Kidney (tissue), 14 donors: Measurements from ENCODE around the gene ABHD16A. TPM values are rescaled to one million over a fixed set of nuclear protein-coding genes. Genes with fewer than 3 reads are reported as not detected.

Experiments
- DNase-seq, 5 donors: peaks; one replicate each; pipeline ENCODE4 v3.0.0-alpha.2; 2013 to 2020
- FAIRE-seq: peaks from 2 replicates; lab custom pipeline; 2012; peaks lifted over from hg19 to GRCh38; lab: Jason Lieb, UNC
- H3K27ac ChIP-seq, 2 donors: one replicate each; pipeline ENCODE4 v1.7.0; 2013; ENCODE audit warnings: low read depth in 2 of 2, low read length in 2 of 2, inconsistent platforms in 1 of 2
- H3K27me3 ChIP-seq: one replicate; pipeline ENCODE4 v1.7.1; 2013; ENCODE audit warnings: low read length, inconsistent platforms; ENCODE audit not compliant: control insufficient read depth, insufficient read depth
- H3K36me3 ChIP-seq, 3 donors: one replicate each; pipeline versions ENCODE4 v1.7.0 to v1.7.1; 2013; ENCODE audit warnings: low read length in 3 of 3, control low read depth in 1 of 3, inconsistent platforms in 1 of 3; ENCODE audit not compliant: insufficient read depth in 3 of 3, control insufficient read depth in 2 of 3
- H3K4me1 ChIP-seq, 3 donors: one replicate each; pipeline versions ENCODE4 v1.7.0 to v1.7.1; 2013; ENCODE audit warnings: low read length in 3 of 3, inconsistent platforms in 1 of 3, low read depth in 1 of 3; ENCODE audit not compliant: control insufficient read depth in 2 of 3, insufficient read depth in 2 of 3
- H3K4me3 ChIP-seq, 3 donors: one replicate each; pipeline versions ENCODE4 v1.7.0 to v1.8.1; 2013; ENCODE audit warnings: low read length in 3 of 3, control low read depth in 1 of 3, inconsistent platforms in 1 of 3
- H3K9ac ChIP-seq, 3 donors: one replicate each; pipeline versions ENCODE4 v1.7.0 to v1.7.1; 2013; ENCODE audit warnings: low read length in 3 of 3, control low read depth in 1 of 3, inconsistent platforms in 1 of 3
- H3K9me3 ChIP-seq, 3 donors: one replicate each; pipeline versions ENCODE4 v1.7.0 to v1.7.1; 2013; ENCODE audit warnings: low read length in 3 of 3, control low read depth in 1 of 3, inconsistent platforms in 1 of 3; ENCODE audit not compliant: control insufficient read depth in 2 of 3, insufficient read depth in 1 of 3
- CTCF ChIP-seq: IDR thresholded peaks from 3 replicates; pipeline ENCODE4 v1.5.1; 2012; ENCODE audit warnings: mild to moderate bottlenecking, moderate library complexity, borderline replicate concordance; ENCODE audit not compliant: insufficient read depth; ENCODE audit errors: extremely low read depth
- intact Hi-C: fragments of 100-400 bp; cut with DNase I; formaldehyde crosslinking; loops from one replicate; pipeline ENCODE4 v1.11.1; 2022
- polyA plus RNA-seq: library from polyadenylated mRNA; stranded (reverse); fragments of 350-450 nt; fragmentation: Illumina TruSeq; extraction: RNeasy Lipid Tissue Mini Kit (QIAGEN cat#74804); gene quantifications from one replicate; pipeline ENCODE4 v1.2.3, GENCODE V29; 2014; ENCODE audit warnings: low read depth, low replicate concordance; ENCODE audit not compliant: insufficient read depth
- total RNA-seq: library from RNA; stranded (reverse); fragmentation: NEBNext Ultra II Directional; extraction: Animal tissue kit (Norgen Biotek cat#: 25700); gene quantifications from one replicate; pipeline ENCODE4 v1.2.1, GENCODE V29; 2021
- donor health status: control.
- donor health status: control.
- donor health status: control.
- donor health status: control.
- donor health status: control.
- donor health status: DM: yes; HTN: yes; CAD: no.
- donor health status: Normal renal cell carcinoma (clear cell type).

Gene ABHD16A
- total and polyA plus RNA-seq, 2 donors from 2014 or later = 48.7 to 50.2 TPM

- no peak for TF ChIP-seq CTCF
- Histone ChIP-seq H3K9me3 (no peaks in the 10 kb centered on the region), H3K36me3 (peaks cover 7 to 25% (median 11%) of the 10 kb centered on the region in 3 donors), H3K4me3 (no peak overlapping the region), H3K27me3 (no peaks in the 10 kb centered on the region), H3K4me1 (peaks cover 0 to 9% (median 0%) of the 10 kb centered on the region in 3 donors), H3K9ac (no peak overlapping the region), H3K27ac (no peak overlapping the region)
- intact Hi-C loops = no loop called here
- FAIRE-seq (no peak), DNase-seq (peak in 1 of 5 donors; percentile 4)
These were observed 22.6 kb upstream of the ABHD16A start for GRCh38 chr6:31725502-31726350.

- no peak overlapping the region for H3K4me3 ChIP-seq
- no peak overlapping the region for H3K9ac ChIP-seq
- H3K9me3 ChIP-seq = no peaks in the 10 kb centered on the region
- intact Hi-C loops = no loop called here
- FAIRE-seq (no peak), DNase-seq (no peak)
- H3K4me1 ChIP-seq = peaks cover 0 to 6% (median 0%) of the 10 kb centered on the region in 3 donors
- no peak for TF ChIP-seq CTCF
- no peak overlapping the region for H3K27ac ChIP-seq
- peaks cover 7 to 25% (median 10%) of the 10 kb centered on the region in 3 donors for H3K36me3 ChIP-seq
- H3K27me3 ChIP-seq = no peaks in the 10 kb centered on the region
These were observed 21.0 kb upstream of the ABHD16A start for GRCh38 chr6:31723980-31724691.

GRCh38 chr6:31723245-31723979 lies 20.3 kb upstream of the ABHD16A start, which contains the start of gene MPIG6B:
Gene MPIG6B (plus strand): TSS chr6:31723373. CDS start chr6:31723384, 11 bp downstream.
- no peak for FAIRE-seq
- intact Hi-C loops = no loop called here

More at GRCh38 chr6:31723245-31723979, 20.3 kb upstream of the ABHD16A start, which contains the start of gene MPIG6B:
- Histone ChIP-seq H3K9ac (no peak within 1 kb of the TSS), H3K4me1 (peaks cover 0 to 2% (median 0%) of the 10 kb centered on the region in 3 donors), H3K4me3 (no peak within 1 kb of the TSS), H3K9me3 (no peaks in the 10 kb centered on the region), H3K27me3 (no peaks in the 10 kb centered on the region), H3K27ac (no peak within 1 kb of the TSS), H3K36me3 (peaks cover 7 to 21% (median 10%) of the 10 kb centered on the region in 3 donors)
- TF ChIP-seq CTCF = no peak
- no peak for DNase-seq
